Brain pericyte (primary cell): ENCODE data around the gene SMIM21.

ENCODE experiments used
- DNase-seq: peaks from one replicate; pipeline ENCODE4 v3.0.0-alpha.2; 2012; ENCODE audit warnings: low read depth, low spot score

SMIM21 gene

GRCh38 chr18:75427603-75428002 is at the start of gene SMIM21:
TSS of gene SMIM21 (minus strand) at chr18:75427703. CDS start at chr18:75427563, 140 bp downstream.
- no peak for DNase-seq

- no peak for DNase-seq
Observed at GRCh38 chr18:75475228-75475627, 47.7 kb upstream of the SMIM21 start.

DNA sequence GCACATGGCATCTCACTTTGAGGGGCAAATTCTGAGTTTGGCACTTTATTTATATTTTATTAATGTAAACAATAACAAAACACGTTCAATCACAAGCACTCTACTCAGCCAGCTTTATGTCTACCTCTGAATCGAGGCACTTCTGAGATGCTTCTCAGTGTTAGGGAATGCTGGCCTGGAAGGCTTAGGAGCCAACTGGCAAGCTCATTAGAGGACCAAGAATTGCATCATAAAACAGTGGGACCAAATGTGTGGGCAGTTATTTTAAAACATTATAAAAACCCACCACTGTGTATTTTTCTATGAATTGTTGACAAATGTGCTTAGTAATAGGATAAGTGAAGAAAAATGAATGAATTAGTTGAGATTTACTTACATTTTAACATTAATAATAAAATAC is 46.8 kb upstream of the SMIM21 start:
- DNase-seq, result no peak

DNA sequence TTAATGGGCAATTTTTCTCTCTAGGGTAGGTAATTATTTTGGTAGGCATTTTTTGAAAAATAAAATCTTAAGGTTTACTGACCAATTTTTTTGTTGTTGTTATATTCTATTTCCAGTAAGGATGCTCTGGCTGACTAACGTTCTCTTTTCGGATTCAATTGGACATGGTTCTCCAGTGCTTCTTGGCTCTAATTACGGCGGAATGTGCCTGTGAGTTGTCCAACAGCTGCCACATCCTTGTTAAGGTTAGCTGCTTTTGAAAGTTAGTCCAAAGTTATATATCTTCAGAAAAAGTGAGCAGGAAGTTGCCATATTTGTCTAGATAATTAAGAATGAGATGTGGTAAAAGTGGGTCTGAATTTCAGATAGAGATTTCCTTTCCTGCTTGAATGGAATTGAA is 45.8 kb upstream of the SMIM21 start:
- no peak for DNase-seq

DNA sequence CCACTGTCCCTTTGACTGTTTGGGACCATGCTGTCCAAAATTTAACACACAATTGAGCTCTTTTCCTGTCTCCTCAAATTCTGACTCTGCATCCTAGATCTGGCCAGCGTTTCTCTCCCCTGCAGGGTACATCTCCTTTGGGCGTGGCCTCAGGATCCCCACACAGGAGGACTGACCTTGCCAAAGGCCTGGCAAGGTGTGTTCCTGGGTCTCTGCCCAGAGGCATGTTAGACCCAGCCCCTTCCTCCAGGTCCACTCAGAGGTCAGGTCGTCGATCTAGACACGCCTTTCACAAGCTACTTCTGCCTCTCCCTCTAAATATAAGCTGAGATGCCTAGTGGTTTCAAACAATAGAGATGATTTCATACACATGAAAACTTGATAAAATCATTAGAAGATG is 45.4 kb upstream of the SMIM21 start:
- DNase-seq, result no peak

DNA sequence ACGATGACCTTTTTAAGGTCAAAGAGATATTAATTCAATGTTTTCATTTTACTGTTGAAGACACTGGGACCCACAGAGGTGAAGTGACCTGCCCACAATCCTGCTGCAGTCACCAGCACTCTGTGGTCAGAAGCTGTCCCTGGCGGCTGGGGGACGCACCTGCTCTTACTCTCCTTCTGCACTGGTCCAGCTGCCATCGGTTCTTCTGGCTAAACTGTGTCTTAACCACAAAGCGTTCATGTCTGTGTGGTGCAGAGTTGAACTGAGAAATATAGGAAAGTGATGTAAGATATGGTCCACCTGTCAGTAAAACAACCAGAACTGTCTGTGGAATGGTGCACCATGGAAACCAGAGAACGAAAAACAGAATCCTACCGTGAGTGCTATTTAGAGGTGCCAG is 44.9 kb upstream of the SMIM21 start:
- no peak for DNase-seq

GRCh38 chr18:75471850-75472249 is 44.3 kb upstream of the SMIM21 start:
- DNase-seq, result no peak

GRCh38 chr18:75467851-75468250 is 40.3 kb upstream of the SMIM21 start:
- DNase-seq, result no peak

GRCh38 chr18:75467281-75467795 is 39.8 kb upstream of the SMIM21 start:
- no peak for DNase-seq

- no peak for DNase-seq
Observed at GRCh38 chr18:75464356-75464755, 36.9 kb upstream of the SMIM21 start.

GRCh38 chr18:75462178-75462832 is 34.8 kb upstream of the SMIM21 start:
- DNase-seq, result no peak

DNA sequence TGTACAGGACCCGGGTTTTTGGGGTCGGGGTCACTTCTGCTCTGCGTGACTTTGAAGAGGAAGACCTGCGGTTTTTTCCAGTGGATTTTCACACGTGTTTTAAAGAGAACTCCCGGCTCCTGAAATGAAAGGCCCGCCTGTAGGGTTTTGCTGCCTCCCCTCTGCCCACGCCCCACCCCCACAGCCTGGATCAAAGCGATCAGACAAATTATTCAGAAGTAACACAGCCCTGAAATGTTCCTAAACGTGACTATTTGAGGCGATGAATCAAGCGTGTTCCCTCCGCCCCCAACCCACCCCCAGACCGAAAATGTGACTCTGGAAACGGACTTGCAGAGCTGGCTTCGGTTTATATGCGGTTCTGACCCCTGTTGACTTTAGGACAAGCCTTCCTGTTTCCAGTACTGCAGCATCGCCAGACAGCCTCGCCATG is 28.7 kb upstream of the SMIM21 start:
- DNase-seq, result no peak

DNA sequence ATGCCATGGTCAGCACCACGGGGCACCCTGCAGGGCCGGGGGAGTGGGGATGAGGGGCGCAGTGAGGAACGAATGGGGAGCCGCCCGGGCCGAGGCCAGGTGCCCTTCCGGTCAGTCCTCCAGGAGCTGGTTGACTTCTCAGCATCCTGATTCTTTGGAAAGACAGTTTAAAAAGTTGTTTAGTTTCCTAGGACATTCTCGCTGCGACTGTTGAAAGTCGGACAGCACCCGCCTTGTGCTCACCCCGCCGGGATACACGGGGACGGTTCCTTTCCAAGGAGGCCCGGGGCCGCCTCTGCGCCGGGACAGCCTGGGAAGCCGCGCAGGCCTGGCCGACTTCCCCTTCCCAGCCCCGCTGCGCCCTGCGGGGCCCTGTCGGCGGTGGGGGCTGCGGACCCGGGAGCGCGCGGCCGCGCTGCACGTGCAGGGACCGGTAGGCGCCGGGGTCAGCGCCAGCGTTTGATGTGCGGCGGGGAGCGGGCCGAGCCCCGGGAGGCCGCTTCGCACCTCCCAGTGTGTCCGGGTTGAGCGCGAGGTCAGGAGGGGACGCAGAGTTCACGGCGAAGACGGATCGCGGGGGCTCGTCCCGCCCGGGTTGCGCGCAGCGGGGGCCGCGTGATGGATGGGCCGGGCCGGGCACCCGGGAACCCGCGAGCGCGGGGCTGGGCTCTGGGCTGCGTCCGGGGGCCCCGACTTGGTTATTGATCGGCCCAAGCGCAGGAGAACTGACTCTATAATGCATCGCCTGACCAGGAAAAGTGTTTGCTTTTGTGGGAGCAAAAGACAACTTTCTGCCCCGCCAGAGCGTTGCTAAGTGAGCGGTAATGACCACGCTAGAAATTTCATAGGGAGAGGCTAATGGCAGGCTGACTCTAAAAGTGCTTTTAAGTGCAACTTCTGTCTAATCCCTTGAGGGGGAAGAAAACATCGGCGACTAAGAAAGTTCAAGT is 28.0 kb upstream of the SMIM21 start:
- DNase-seq, result no peak

- DNase-seq, result no peak
Observed at GRCh38 chr18:75454022-75454795, 26.7 kb upstream of the SMIM21 start.

- DNase-seq, result no peak
Observed at GRCh38 chr18:75450906-75451305, 23.4 kb upstream of the SMIM21 start.

GRCh38 chr18:75441896-75442295 is 14.4 kb upstream of the SMIM21 start:
- DNase-seq, result no peak

DNA sequence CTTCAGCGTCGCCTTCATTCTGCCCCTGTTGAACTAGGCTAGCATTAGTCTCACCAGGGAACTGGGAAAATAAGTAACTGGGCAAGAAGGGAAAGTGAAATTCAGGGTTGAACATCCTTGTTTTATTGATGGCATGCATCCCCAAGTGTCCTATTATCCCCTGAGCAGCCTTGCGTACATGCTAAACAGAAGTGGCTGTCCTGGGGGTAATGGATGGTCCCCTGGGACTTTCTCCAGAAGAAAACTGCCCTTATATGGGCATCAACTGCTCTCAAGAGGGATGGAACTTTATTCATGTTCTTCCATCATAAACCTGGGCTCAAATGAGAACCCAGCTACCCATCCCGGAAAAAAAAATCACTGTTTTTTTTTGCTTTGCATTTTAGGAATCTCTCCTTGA is 11.8 kb upstream of the SMIM21 start:
- no peak for DNase-seq

DNA sequence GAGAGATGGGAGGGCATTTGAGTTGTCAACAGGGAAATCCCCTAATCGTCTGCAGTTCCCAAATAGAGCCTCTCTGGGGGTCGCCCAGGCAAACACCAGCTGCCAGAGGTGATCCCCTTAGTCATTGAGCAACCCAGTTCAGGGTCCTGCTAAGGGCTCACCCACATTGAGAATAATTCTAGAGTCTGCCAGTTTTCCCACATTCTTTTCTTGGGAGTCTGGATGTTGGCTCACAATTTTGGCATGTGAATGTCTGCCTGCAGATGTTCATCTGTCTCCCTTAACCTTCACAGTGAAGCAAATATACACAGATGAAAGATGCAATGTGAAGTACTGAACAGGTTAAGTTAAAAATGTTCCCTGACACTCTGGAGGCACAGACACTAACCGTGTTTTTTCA is 11.4 kb upstream of the SMIM21 start:
- DNase-seq, result no peak

DNA sequence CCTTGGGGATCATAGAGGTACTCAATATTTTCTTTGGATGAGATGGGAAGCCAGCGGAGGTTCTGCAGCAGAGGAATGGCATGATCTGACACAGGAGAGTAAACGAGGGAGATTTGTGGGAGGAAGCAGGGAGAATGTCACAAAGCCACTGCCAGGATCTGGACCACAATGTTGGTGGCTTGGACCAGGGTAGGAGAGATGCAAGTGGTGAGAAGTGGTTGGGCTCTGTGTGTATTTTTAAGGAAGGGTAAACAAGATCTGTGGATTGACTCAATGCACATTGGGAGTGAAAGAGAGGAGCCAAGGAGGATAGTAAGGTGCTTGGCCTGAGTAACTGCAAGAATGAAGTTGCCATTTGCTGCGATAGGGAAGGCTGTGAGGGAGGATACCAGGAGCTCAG is 10.5 kb upstream of the SMIM21 start:
- no peak for DNase-seq

DNA sequence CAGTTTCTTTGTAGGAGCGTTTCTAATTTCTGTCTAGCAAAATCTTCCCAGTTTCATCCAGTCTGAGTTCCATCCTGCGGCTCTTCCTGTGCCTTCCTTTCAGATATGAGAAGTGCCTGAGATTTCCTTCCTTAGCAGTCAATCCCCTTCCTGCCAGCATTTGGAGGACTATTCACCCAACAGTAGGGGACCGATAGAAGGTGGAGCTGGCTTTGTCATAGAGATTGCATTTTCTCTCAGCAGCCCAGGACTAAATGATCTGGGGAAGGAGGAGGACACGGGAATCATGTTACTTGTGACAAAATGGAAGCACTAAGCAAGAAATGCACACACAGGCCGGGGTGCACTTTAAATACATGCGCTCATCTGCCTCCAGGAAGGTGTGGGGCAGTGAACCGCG is 5.6 kb upstream of the SMIM21 start:
- no peak for DNase-seq

DNA sequence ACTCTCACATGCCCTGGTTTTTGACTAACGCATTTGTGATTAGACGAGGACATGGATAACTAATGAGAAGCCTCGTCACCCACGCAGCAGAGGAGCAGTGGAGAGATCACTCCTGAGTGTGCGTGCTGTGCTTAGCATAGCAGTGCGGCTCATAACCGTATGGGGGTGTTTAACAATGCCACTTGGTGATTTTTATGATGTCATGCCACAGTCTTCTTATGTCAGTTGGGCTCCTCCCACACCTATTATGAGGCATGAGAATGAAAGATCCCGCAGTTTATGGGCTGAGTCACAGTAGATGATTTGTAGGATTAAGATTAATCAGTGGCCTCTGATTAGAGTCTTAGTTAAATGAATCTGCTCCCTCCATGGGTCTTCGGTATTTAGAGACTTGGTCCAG is 2.5 kb upstream of the SMIM21 start:
- DNase-seq, result no peak

- DNase-seq, result no peak
Observed at GRCh38 chr18:75428490-75428889, 987 bp upstream of the SMIM21 start.
